ENCODE data around the gene HOXC13. TPM values are rescaled to one million over a fixed set of nuclear protein-coding genes. Genes with fewer than 3 reads are reported as not detected.

HOXC13 gene
- total RNA-seq, 1 experiment from 2014 or later: not detected

- Mint-ChIP-seq H3K9me3 (ENCODE audit: low read depth, unreplicated experiment) (no peaks in the 10 kb centered on the region), H3K4me1 (ENCODE audit: low read depth, unreplicated experiment) (peaks cover 9% of the 10 kb centered on the region), H3K4me3 (ENCODE audit: low read depth, unreplicated experiment) (no peak within 1 kb of the TSS), H3K27ac (ENCODE audit: unreplicated experiment) (no peak within 1 kb of the TSS), H3K36me3 (ENCODE audit: insufficient read depth, unreplicated experiment) (no peaks in the 10 kb centered on the region), H3K27me3 (ENCODE audit: unreplicated experiment) (peaks cover 100% of the 10 kb centered on the region)
- no peak for TF ChIP-seq CTCF (IDR thresholded peaks at IDR 0.05; ENCODE audit: unreplicated experiment)
- CTCF ChIA-PET: interaction anchor here (0.7 kb wide), 2 partner anchors 18 to 54 kb away, joined by 3 read pairs; partner anchors contain the start of gene HOXC8
- BruUV-seq (replicated peaks): no TSS peak
- intact Hi-C loops (cut with micrococcal nuclease; ENCODE audit: unreplicated experiment): no loop called here
- no peak for DNase-seq
Observed at GRCh38 chr12:53954694-53955035, 16.0 kb downstream of the HOXC13 start, which contains the start of gene HOXC12. HOXC12 (plus strand) TSS chr12:53954903; CDS start chr12:53954930, 27 bp downstream.

GRCh38 chr12:53955036-53955775, 16.6 kb downstream of the HOXC13 start:
- Mint-ChIP-seq H3K27me3 (ENCODE audit: unreplicated experiment) (peaks cover 100% of the 10 kb centered on the region), H3K9me3 (ENCODE audit: low read depth, unreplicated experiment) (no peaks in the 10 kb centered on the region), H3K27ac (ENCODE audit: unreplicated experiment) (no peak overlapping the region), H3K4me3 (ENCODE audit: low read depth, unreplicated experiment) (no peak overlapping the region), H3K4me1 (ENCODE audit: low read depth, unreplicated experiment) (peaks cover 9% of the 10 kb centered on the region), H3K36me3 (ENCODE audit: insufficient read depth, unreplicated experiment) (no peaks in the 10 kb centered on the region)
- no peak for TF ChIP-seq CTCF (IDR thresholded peaks at IDR 0.05; ENCODE audit: unreplicated experiment)
- CTCF ChIA-PET: interaction anchor here (0.7 kb wide), 2 partner anchors 17 to 54 kb away, joined by 3 read pairs; partner anchors contain the start of gene HOXC8
- BruUV-seq (replicated peaks): no TSS peak
- no peak for DNase-seq
- intact Hi-C loops (cut with micrococcal nuclease; ENCODE audit: unreplicated experiment): no loop called here

DNA sequence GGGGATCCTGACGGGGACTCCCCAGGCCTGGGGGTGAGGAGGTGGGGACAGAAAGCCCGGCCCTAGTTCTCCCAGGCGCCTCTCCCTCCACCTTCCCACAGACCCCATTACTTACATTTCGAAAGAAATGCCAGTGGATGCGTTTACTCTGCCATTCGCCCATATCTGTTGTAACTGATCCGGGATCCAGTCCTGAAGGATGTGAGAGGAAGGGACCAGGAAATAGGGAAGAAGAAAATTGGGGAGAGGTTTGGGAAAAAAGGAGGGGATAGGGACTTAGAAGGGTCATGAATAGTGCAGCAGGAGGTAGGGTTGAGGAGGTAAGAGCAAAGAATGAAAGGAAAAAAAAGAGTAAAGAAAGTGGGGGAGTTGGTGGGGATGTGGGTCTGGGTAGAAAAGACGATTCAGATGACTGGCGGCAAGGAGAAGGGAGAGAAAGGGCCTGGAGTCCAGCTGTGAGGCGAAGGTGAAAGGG, 17.2 kb downstream of the HOXC13 start:
- no peak for DNase-seq
- Mint-ChIP-seq H3K27me3 (ENCODE audit: unreplicated experiment) (peaks cover 98% of the 10 kb centered on the region), H3K27ac (ENCODE audit: unreplicated experiment) (no peak overlapping the region), H3K4me1 (ENCODE audit: low read depth, unreplicated experiment) (peaks cover 9% of the 10 kb centered on the region), H3K36me3 (ENCODE audit: insufficient read depth, unreplicated experiment) (no peaks in the 10 kb centered on the region), H3K9me3 (ENCODE audit: low read depth, unreplicated experiment) (no peaks in the 10 kb centered on the region), H3K4me3 (ENCODE audit: low read depth, unreplicated experiment) (no peak overlapping the region)
- intact Hi-C loops (cut with micrococcal nuclease; ENCODE audit: unreplicated experiment): no loop called here
- TF ChIP-seq CTCF (IDR thresholded peaks at IDR 0.05; ENCODE audit: unreplicated experiment): no peak
- no TSS peak for BruUV-seq (replicated peaks)
- CTCF ChIA-PET: interaction anchor here (0.8 kb wide), 1 partner anchor 37 kb away, joined by 3 read pairs; no protein-coding TSS in a partner anchor

DNA sequence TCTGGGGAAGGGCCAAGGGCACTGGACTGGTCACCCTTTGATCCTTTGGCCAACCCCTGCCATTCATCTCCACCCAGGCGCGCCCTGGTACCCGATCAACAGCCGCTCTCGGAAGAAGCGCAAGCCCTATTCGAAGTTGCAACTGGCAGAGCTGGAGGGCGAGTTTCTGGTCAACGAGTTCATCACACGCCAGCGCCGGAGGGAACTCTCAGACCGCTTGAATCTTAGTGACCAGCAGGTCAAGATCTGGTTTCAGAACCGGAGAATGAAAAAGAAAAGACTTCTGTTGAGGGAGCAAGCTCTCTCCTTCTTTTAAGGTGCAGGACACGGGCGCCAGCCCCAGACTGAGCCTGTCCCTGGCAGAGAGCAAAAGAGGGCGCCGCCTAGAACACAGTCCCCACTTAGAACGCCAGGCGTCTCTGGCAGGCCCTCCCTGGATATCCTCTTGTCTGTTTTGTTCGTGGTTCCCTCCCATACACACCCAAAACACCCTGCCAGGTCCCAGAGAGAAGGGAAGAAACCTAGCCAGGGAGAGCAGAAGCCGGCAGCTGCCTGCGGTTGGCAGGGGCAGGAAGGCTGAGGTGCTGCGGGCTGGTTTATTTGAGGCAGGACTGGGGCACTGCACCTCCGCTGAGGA, 17.7 kb downstream of the HOXC13 start:
- Mint-ChIP-seq H3K9me3 (ENCODE audit: low read depth, unreplicated experiment) (no peaks in the 10 kb centered on the region), H3K4me1 (ENCODE audit: low read depth, unreplicated experiment) (peaks cover 9% of the 10 kb centered on the region), H3K27me3 (ENCODE audit: unreplicated experiment) (peaks cover 92% of the 10 kb centered on the region), H3K27ac (ENCODE audit: unreplicated experiment) (no peak overlapping the region), H3K36me3 (ENCODE audit: insufficient read depth, unreplicated experiment) (no peaks in the 10 kb centered on the region), H3K4me3 (ENCODE audit: low read depth, unreplicated experiment) (no peak overlapping the region)
- CTCF ChIA-PET: interaction anchor here (0.8 kb wide), 1 partner anchor 37 kb away, joined by 3 read pairs; no protein-coding TSS in a partner anchor
- no TSS peak for BruUV-seq (replicated peaks)
- intact Hi-C loops (cut with micrococcal nuclease; ENCODE audit: unreplicated experiment): no loop called here
- no peak for DNase-seq
- no peak for TF ChIP-seq CTCF (IDR thresholded peaks at IDR 0.05; ENCODE audit: unreplicated experiment)

Data from Calu3 (cell line).